Measurements from ENCODE around the gene DMTF1.

DMTF1 gene

DNA sequence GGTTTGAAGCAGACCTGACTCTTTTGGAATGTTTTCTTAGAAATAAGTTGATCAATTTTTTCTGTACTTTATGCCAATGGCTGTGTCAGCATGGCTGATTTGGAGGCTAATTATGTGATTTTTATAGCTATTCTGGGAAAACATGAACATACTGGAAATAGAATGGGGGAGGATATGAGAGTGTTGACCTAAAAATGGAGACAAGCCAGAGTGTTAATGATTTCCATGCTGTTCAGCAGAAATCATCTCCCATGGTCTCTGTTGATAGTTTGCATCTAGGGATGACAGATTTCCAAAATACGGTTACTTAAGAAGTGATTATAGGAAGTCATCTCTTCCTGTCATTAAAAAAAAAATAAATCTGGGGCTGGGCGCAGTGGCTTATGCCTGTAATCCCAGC is 32.7 kb upstream of the DMTF1 start:
- Histone ChIP-seq H3K27ac (no peak overlapping the region), H3K27me3 (ENCODE audit: control insufficient read depth, insufficient read depth, low read length) (no peaks in the 10 kb centered on the region), H3K4me1 (no peaks in the 10 kb centered on the region), H3K4me3 (ENCODE audit: low read depth, low read length) (no peak overlapping the region), H3K9ac (no peak overlapping the region), H3K36me3 (ENCODE audit: control insufficient read depth, insufficient read depth, low read length) (no peaks in the 10 kb centered on the region), H2AFZ (no peak overlapping the region), H3K9me3 (ENCODE audit: control insufficient read depth, low read length) (no peaks in the 10 kb centered on the region), H3K79me2 (no peaks in the 10 kb centered on the region), H3K4me2 (ENCODE audit: low read length) (no peak overlapping the region)
- TF ChIP-seq, protein P1, sequence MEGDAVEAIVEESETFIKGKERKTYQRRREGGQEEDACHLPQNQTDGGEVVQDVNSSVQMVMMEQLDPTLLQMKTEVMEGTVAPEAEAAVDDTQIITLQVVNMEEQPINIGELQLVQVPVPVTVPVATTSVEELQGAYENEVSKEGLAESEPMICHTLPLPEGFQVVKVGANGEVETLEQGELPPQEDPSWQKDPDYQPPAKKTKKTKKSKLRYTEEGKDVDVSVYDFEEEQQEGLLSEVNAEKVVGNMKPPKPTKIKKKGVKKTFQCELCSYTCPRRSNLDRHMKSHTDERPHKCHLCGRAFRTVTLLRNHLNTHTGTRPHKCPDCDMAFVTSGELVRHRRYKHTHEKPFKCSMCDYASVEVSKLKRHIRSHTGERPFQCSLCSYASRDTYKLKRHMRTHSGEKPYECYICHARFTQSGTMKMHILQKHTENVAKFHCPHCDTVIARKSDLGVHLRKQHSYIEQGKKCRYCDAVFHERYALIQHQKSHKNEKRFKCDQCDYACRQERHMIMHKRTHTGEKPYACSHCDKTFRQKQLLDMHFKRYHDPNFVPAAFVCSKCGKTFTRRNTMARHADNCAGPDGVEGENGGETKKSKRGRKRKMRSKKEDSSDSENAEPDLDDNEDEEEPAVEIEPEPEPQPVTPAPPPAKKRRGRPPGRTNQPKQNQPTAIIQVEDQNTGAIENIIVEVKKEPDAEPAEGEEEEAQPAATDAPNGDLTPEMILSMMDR (IDR thresholded peaks at IDR 0.05) = no peak

DNA sequence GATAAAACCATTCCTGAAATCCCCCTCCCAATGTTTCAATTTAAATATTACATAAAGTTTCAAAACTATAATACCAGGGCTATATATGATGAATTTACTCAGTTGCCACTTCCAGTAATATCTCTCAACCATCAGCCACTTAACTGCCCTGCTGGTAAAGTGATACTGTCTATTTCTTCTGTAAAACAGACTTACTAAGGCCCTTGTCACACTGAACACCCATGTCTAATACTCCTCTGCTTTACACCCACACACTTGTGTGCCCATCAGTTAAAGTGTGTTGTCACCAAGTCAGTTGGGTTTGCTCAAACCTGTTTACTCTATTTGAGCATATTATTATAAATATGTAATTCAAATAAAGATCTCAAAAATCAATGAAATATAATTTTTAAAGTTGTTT is 29.1 kb upstream of the DMTF1 start:
- no peaks in the 10 kb centered on the region for H3K36me3 ChIP-seq (ENCODE audit: control insufficient read depth, insufficient read depth, low read length)
- no peak overlapping the region for H3K27ac ChIP-seq
- no peak overlapping the region for H2AFZ ChIP-seq
- H3K79me2 ChIP-seq = no peaks in the 10 kb centered on the region
- TF ChIP-seq, protein P1 (IDR thresholded peaks at IDR 0.05) = no peak
- no peak overlapping the region for H3K4me3 ChIP-seq (ENCODE audit: low read depth, low read length)
- H3K4me1 ChIP-seq = no peaks in the 10 kb centered on the region
- no peak overlapping the region for H3K9ac ChIP-seq
- H3K27me3 ChIP-seq (ENCODE audit: control insufficient read depth, insufficient read depth, low read length) = no peaks in the 10 kb centered on the region
- H3K4me2 ChIP-seq (ENCODE audit: low read length) = no peak overlapping the region
- H3K9me3 ChIP-seq (ENCODE audit: control insufficient read depth, low read length) = no peaks in the 10 kb centered on the region

DNA sequence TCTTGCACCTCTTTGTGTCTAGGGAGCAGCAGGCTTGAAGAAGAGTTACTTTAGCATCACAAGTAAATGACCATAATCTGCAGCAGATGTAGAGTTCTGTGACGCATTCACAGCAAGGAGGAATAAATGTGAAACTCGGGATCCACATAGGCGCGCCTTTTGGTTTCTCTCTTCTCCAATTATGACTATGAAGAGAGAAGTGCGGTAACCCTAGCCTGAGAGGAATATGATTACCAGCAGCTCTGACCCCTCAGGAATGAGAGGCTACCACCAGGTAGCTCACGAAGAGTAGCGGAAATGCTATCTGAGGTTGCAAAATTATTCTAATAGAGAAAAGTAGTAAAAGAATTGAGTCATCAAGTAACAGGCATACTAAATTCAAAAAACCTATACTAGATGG is 25.2 kb upstream of the DMTF1 start:
- H2AFZ ChIP-seq = no peak overlapping the region
- no peak overlapping the region for H3K4me3 ChIP-seq (ENCODE audit: low read depth, low read length)
- H3K79me2 ChIP-seq = no peaks in the 10 kb centered on the region
- no peak overlapping the region for H3K27ac ChIP-seq
- H3K9ac ChIP-seq = no peak overlapping the region
- TF ChIP-seq, protein P1 (IDR thresholded peaks at IDR 0.05) = no peak
- H3K9me3 ChIP-seq (ENCODE audit: control insufficient read depth, low read length) = no peaks in the 10 kb centered on the region
- H3K36me3 ChIP-seq (ENCODE audit: control insufficient read depth, insufficient read depth, low read length) = no peaks in the 10 kb centered on the region
- H3K4me1 ChIP-seq = no peaks in the 10 kb centered on the region
- no peak overlapping the region for H3K4me2 ChIP-seq (ENCODE audit: low read length)
- H3K27me3 ChIP-seq (ENCODE audit: control insufficient read depth, insufficient read depth, low read length) = no peaks in the 10 kb centered on the region

DNA sequence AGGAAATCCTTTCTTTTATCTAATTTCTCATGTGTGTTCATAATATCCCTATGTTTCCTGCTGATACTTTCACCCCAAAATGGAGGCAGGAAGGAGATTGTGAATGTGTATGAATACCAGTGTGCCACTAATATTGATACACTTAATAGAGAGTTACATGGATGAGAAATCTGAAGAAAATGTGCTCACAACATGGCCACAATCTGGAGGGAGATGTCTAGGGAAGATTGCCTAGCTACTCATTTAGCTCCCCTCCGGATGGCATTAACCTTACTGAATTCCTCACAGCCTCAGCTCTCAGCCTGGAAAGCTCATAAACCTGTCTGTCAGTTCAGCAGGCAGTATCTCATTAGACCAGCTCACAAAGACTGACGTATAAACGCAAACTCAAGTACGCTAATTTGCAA is 23.4 kb upstream of the DMTF1 start:
- Histone ChIP-seq H3K4me3 (ENCODE audit: low read depth, low read length) (no peak overlapping the region), H2AFZ (no peak overlapping the region), H3K79me2 (no peaks in the 10 kb centered on the region), H3K4me2 (ENCODE audit: low read length) (no peak overlapping the region), H3K36me3 (ENCODE audit: control insufficient read depth, insufficient read depth, low read length) (no peaks in the 10 kb centered on the region), H3K9ac (no peak overlapping the region), H3K27ac (no peak overlapping the region), H3K27me3 (ENCODE audit: control insufficient read depth, insufficient read depth, low read length) (no peaks in the 10 kb centered on the region), H3K9me3 (ENCODE audit: control insufficient read depth, low read length) (no peaks in the 10 kb centered on the region), H3K4me1 (no peaks in the 10 kb centered on the region)
- TF ChIP-seq, protein P1 (IDR thresholded peaks at IDR 0.05) = no peak

DNA sequence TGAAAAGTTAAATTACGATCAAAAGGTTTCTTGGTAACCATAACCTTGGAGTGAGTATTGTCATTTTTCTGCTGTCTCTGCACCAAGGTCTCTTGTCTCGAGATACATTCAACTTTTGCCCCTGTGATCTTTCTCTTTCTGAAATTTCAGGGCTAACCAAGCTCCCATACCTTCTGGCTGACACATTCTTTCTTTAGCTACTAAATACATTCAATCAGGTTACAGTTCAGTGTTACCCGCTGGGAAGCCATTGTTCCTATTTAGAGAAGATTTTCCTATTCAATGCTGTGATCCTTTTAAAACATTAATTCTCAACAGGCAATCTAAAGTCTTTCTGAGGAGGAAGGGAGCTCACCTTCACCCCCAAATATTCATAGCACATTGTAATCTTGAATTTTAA is 22.9 kb upstream of the DMTF1 start:
- Histone ChIP-seq H3K4me3 (ENCODE audit: low read depth, low read length) (no peak overlapping the region), H3K27me3 (ENCODE audit: control insufficient read depth, insufficient read depth, low read length) (no peaks in the 10 kb centered on the region), H3K9me3 (ENCODE audit: control insufficient read depth, low read length) (no peaks in the 10 kb centered on the region), H3K4me2 (ENCODE audit: low read length) (no peak overlapping the region), H3K27ac (no peak overlapping the region), H2AFZ (no peak overlapping the region), H3K4me1 (no peaks in the 10 kb centered on the region), H3K79me2 (no peaks in the 10 kb centered on the region), H3K9ac (no peak overlapping the region), H3K36me3 (ENCODE audit: control insufficient read depth, insufficient read depth, low read length) (no peaks in the 10 kb centered on the region)
- TF ChIP-seq, protein P1 (IDR thresholded peaks at IDR 0.05) = no peak
